ENCODE measurements around the gene KRTAP4-1.
"Not testable (repeated sequence)": the region's sequence is repeated elsewhere in the genome, so short reads cannot be mapped to it uniquely, and the experiment has no call there.

KRTAP4-1 gene

DNA sequence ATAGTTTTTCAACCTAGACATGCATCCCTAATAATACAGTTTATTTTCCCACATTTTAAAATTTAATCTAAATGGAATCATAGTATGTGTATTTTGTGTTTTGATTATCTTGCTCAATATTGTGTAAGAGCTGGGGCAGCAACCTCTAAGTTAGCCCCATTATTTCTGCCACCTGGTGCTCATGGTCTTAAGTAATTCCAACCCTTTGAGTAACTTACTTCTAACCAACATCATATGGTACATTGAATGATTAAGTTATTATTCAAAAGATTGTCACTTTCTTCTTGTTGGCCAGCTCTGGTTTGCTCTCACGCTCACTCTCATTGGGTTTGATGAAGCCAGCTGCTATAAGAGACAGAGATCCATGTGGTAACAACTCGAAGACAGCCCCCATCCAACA is 12.8 kb downstream of the KRTAP4-1 start:
- DNase-seq (ENCODE audit: low read depth): no peak

DNA sequence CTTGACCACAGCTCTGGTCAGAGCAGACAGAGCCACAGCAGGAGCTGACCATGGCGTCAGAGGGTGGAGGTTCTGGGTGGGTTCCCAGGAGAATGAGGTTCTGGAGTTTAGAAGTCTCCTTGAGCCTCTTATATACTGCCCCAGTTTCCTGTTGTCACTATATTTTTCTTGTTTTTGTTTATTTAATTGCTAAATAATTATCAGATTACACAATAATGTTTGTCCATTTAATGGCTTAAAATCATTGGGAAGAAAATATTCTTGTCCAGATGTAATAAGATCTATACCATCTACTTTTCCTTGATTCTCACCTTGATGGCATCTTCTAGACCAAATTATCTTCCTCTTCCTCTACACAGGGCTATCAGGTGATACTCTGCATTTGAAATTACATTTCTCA is 16.6 kb downstream of the KRTAP4-1 start, which contains the start of gene KRTAP4-3:
KRTAP4-3 (minus strand) TSS at position 101 of the 400 bp plus-strand sequence; CDS start at position 52, 49 bp downstream.
- DNase-seq (ENCODE audit: low read depth): no peak

GRCh38 chr17:41167561-41167960 is 17.1 kb downstream of the KRTAP4-1 start:
- no peak for DNase-seq (ENCODE audit: low read depth)

DNA sequence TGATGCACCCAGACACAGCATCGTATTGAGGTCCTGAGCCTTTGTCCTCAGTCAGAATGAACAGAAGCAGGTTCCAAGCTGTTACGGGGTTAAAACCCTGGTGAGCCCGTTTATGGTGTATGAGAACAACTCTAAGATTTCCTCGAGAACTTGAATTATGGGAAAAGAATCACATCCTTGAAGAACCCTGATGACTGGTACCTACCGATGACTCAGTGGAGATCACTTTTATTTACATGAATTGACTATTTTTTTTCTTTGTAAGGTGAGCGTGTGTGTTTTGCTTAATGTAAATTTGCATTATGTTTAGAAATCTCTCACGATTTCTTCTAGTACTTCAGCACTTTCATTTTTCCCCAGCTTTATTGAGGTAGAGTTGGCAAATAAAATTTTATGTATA is 20.9 kb downstream of the KRTAP4-1 start:
- peak; percentile 37 for DNase-seq (ENCODE audit: low read depth)

GRCh38 chr17:41160648-41161047 is 24.1 kb downstream of the KRTAP4-1 start, which contains the start of gene KRTAP4-4:
KRTAP4-4 (minus strand) TSS chr17:41160748; CDS start chr17:41160691, 57 bp downstream.
- DNase-seq (ENCODE audit: low read depth): no peak

DNA sequence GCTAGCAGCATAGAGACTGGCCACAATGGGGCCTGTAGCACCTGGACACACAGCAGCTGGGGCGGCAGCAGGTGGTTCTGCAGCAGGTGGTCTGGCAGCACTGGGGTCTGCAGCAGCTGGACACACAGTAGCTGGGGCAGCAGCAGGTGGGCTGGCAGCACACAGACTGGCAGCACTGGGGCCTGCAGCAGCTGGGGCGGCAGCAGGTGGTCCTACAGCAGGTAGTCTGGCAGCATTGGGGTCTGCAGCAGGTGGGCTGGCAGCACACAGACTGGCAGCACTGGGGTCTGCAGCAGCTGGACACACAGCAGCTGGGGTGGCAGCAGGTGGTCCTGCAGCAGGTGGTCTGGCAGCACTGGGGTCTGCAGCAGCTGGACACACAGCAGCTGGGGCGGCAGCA is 24.5 kb downstream of the KRTAP4-1 start:
- DNase-seq (ENCODE audit: low read depth): not testable (repeated sequence)

GRCh38 chr17:41153856-41154255 is 30.9 kb downstream of the KRTAP4-1 start:
- DNase-seq (ENCODE audit: low read depth): no peak

DNA sequence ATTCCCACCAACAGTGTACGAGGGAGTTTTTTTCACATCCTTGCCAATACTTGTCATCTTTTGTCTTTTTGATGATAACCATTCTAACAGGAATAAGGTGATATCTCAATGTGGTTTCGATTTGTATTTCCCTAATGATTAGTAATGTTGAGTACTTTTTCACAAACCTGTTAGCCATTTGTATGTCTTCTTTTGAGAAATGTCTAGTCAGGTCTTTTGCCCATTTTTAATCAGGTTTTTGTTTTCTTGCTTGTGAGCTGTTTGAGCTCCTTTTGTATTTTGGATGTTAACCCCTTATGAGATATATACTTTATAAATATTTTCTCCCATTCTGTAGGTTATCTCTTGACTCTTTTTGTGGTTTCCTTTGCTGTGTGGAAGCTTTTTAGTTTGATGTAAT is 33.2 kb downstream of the KRTAP4-1 start:
- no peak for DNase-seq (ENCODE audit: low read depth)

DNA sequence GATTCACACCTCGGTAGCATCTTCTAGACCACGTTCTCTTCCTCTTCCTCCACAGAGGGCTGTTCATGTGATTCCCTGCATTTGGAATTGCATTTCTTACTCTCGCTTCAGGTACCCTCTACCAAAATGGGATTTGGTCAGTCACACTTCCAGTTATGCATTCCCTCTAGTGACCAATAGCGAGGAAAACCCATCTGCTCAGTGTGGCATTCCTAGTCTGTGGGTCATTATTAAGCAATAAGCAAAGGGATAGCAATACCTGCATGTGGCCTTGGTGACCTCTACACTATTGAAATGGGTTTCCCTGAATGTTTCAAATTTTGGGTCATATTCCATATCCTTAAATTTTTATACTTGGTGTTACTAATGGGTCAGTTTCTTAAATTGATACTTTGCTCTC is 34.7 kb downstream of the KRTAP4-1 start:
- DNase-seq (ENCODE audit: low read depth): no peak

DNA sequence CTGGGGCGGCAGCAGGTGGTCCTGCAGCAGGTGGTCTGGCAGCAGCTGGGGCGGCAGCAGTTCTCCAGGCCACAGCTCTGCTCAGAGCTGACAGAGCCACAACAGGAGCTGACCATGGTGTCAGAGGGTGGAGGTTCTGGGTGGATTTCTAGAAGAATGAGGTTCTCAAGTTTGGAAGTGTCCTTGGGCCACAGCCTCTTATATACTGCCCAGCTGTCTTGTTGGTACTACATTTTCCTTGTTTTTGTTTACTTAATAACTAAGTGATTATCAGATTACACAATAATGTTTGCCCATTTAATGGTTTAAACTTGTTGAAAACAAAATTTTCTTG is 35.1 kb downstream of the KRTAP4-1 start, which contains the start of gene KRTAP4-5:
KRTAP4-5 (minus strand) TSS at position 174 of the 334 bp plus-strand sequence; CDS start at position 116, 58 bp downstream.
- DNase-seq (ENCODE audit: low read depth): no peak

- not testable (repeated sequence) for DNase-seq (ENCODE audit: low read depth)
Measured at GRCh38 chr17:41148971-41149651, 35.6 kb downstream of the KRTAP4-1 start.

DNA sequence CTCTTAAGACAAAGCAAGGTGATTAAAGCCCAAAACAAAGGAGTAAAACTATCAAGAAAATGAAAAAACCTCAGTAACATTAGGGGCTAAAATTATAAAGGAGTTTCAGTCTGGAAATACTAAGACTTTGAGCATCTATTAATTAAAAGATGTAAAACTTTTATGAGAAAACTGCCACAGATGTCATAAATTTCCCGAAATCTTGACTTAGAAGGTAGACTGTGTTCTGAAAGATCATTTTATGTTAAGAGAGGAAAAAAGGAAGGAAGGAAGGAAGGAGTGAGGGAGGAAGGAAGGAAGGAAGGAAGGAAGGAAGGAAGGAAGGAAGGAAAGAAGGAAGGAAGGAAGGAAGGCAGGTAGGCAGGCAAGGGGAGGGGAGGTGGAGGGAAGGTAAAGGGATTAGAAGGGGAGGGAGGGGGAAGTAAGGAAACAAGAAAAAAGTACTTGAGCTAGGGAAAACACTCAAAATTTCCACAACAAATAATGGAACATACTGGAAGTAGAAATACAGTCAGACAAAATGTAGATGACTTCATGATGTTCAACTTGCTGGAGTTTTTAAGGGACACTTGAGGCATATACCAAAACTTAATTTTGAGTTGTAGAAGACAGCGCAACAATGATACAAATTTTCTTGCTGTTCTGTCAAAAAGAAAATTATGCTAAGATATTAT is 37.0 kb downstream of the KRTAP4-1 start:
- DNase-seq (ENCODE audit: low read depth): no peak

DNA sequence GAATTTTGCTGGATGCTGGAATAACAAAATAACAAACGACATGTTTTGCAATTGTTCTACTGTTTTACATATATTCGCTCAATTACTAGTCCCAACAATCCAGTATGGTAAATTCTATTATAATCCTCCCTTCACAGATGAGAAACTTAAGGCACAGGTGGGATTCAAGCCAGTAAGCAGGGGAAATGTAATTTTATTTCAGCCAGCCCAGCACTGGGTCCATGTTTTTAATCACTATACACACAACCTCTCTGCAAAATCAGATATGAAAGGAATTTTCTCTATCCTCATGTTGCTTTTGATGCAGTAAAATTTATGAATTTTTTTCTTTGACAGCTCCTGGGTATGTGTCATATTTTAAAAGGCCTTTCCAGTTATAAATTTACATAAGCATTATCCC is 39.5 kb downstream of the KRTAP4-1 start:
- no peak for DNase-seq (ENCODE audit: low read depth)

- no peak for DNase-seq (ENCODE audit: low read depth)
Measured at GRCh38 chr17:41144846-41145245, 39.9 kb downstream of the KRTAP4-1 start.

GRCh38 chr17:41141361-41141760 is 43.4 kb downstream of the KRTAP4-1 start:
- no peak for DNase-seq (ENCODE audit: low read depth)

GRCh38 chr17:41140360-41141131 is 44.2 kb downstream of the KRTAP4-1 start, which contains the start of gene KRTAP4-6:
KRTAP4-6 (minus strand) TSS chr17:41140544; CDS start chr17:41140487, 57 bp downstream.
- peak; percentile 93 for DNase-seq (ENCODE audit: low read depth)

DNA sequence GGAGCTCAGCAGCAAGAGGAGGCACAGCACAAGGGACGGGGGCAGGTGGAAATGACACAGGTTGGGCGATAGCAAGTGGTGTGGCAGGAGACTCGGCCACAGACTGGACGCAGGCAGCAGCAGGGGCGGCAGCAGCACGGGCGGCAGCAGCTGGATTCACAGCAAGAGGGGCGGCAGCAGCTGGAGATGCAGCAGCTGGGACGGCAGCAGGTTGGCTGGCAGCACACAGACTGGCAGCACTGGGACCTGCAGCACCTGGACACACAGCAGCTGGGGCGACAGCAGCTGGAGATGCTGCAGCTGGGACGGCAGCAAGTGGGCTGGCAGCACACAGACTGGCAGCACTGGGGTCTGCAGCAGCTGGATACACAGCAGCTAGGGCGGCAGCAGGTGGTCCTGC is 44.8 kb downstream of the KRTAP4-1 start:
- not testable (repeated sequence) for DNase-seq (ENCODE audit: low read depth)
